Suprapubic skin (tissue), 3 donors: ENCODE data around the gene OGT.

ENCODE experiments used
- CTCF ChIP-seq, 2 donors: fragments of 200-600 bp in 1 of 2; fragments of 450-650 bp in 1 of 2; sonication (generic) in 1 of 2; IDR thresholded peaks; one replicate each; pipeline ENCODE4 v1.5.1; 2016 to 2019; ENCODE audit warnings: antibody characterized with exemption in 2 of 2, mild to moderate bottlenecking in 1 of 2, moderate library complexity in 1 of 2
- EP300 ChIP-seq: sonication (generic); formaldehyde crosslinking; IDR thresholded peaks from one replicate; pipeline ENCODE4 v1.6.1; 2017; ENCODE audit warnings: antibody characterized with exemption
- POLR2A ChIP-seq, 2 donors: fragments of 450-650 bp; IDR thresholded peaks; one replicate each; pipeline ENCODE4 v1.6.1; 2017; ENCODE audit warnings: antibody characterized with exemption in 2 of 2, mild to moderate bottlenecking in 2 of 2, moderate library complexity in 2 of 2

- TF ChIP-seq CTCF (IDR thresholded peaks at IDR 0.05) = no peak
- TF ChIP-seq POLR2A (IDR thresholded peaks at IDR 0.05) = no peak
- no peak for TF ChIP-seq EP300
Measured at GRCh38 chrX:71604141-71604540, 71.2 kb downstream of the OGT start.
